Activated effector memory CD4-positive, alpha-beta T cell treated with anti-CD3 and anti-CD28 coated beads, Interleukin-2, amount 50 U/mL, for 16 hours (primary cell): ENCODE measurements around the gene SESN1.

Experiments used
- DNase-seq: peaks from one replicate; pipeline ENCODE4 v3.0.0-alpha.2; 2020

The SESN1 gene

DNA sequence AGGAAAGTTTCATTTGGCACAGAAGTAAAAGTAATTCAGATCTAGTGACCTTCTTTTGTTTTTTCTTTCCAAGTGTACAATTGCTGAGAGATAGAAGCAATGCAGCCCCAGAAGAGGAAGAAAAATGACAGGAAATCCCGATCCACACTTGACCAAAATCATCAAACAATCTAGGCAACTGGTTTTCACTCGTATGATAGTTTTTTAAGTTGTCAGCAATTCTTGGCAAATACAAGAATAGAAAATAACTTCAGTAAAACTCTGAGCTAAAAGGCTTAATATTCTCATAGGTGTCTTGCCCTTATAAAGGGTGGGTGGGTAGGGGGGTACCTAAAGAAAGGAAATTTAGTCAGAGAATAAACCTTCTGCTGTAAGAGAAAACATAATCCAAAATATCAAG is 36.0 kb downstream of the SESN1 start:
- no peak for DNase-seq

DNA sequence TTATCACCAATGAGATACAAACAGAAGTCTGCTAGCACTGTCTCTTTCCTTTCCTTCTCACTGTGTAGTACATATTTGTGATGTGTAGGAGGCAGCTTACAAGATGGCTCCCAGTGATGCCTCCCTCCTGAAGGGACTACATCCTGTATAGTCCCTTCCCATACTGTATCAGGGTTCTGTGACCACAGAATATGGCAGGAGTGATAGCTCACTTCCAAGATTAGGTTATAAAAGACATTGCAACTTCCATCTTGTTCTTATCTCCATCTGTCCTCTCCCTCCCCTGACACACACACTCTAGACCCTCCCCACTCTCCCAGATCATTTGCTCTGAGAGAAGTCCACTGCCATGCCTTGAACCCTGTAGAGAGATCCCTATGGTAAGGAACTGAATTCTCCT is 38.0 kb downstream of the SESN1 start:
- no peak for DNase-seq

DNA sequence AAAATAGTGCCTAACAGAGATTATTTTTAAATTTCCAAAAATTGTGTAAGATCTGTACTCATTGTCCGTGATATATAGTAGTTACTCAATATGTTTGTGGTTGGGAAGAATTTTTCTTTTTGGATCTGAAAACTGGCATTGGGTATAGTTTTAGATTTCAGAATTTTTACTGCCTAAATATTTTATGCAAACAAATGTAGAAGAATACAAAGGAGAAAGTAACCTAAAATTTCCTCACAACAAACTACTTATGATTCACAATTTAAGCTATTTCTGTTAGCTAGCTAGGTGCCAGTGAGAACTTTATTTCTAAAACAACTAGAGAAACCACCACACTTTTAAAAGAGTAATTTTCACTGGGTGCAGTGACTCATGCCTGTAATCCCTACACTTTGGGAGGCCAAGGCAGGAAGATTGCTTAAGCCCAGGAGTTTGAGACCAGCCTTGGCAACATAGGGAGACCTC is 38.8 kb downstream of the SESN1 start:
- no peak for DNase-seq

DNA sequence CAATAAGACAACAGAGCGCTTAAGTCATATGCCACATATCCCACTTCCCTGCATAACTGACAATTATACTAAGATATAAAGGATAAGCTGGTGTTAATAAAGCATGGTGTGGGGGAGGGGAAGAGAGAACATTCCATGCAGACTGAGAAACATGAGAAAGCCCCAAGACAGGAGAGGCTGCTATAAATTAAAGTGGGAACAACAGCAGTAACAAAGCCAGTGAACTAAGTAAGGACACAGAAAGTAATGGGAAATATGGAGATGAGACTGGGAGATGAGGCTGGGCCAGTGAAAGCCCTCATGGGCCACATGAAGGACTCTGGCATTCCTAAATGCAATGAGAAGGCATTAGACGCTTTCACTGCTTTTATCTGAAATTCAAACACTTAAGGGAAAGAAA is 41.3 kb downstream of the SESN1 start:
- DNase-seq = no peak

DNA sequence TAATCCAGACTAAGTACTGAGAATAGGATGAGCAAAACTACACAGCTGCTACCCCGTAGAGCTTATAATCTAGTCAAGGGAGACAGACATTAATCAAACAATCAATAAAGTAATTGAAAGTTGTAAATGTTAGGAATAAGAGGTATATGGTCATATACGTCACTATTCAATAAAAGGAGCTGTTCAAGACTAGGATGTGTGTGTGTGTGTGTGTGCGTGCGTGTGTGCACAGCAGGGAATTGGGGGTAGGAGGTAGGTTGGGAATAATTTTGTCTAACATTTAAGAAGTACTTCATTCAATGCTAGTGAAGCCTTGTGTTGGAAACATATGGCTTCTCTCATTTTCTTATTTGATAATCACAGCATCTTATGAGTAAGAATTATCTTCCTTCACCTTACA is 41.8 kb downstream of the SESN1 start:
- DNase-seq = no peak

DNA sequence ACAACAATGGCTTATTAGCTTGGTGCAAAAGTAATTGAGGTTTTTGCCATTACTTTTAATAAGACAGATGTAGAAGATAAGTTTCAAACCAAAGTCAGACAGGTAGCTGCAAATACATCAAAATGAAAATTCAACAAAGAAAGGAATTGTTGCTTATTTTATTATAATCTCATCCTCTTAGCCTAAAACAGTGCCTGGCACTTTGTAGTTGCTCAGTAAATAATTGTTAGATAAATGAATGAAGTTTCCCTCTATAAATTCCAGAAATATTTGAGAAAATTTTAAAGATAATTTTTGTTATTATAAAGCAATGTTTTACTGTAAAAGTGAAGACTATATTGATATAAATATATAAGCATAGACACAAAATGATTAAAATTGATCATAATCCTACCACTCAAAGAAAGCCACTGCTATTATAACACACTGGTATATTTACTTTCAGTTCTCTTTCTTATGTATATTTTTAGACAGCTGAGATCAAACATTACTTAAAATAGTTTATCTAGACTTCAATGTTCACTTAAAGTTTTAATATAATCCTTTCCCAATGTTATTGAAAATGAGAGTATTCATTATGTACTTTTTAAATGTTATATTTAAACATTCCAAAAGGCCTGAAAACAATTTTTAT is 42.5 kb downstream of the SESN1 start:
- DNase-seq = no peak

DNA sequence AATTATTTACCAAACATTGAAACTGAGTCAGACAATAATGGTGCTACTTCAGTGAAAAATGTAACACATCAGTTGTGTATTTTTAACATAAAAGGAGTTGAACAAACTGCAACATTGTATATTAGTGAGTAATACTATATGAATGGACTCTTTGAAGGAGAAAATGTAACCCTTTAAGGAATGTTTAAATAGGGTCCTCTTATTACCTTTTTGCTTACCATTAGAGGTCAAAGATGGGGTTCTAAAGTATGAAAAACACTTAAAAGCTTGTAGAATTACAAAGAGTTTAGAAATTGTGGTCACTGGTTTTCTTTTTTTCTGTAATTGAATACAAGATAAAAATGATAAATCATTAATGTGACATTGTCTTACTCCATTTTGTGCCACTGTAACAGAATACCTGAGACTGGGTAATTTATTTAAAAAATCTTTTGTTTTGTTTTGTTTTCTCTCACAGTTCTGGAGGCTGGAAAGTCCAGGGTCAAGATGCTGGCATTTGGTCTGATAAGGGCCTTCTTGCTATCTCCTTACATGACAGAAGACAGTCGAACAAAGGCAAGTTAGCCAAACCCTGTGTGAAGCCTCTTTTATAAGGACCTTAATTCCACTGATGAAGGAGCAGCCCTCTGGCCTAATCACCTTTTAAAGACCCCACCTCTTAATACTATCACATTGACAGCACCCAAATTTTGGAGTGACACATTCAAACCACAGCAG is 43.2 kb downstream of the SESN1 start:
- no peak for DNase-seq

DNA sequence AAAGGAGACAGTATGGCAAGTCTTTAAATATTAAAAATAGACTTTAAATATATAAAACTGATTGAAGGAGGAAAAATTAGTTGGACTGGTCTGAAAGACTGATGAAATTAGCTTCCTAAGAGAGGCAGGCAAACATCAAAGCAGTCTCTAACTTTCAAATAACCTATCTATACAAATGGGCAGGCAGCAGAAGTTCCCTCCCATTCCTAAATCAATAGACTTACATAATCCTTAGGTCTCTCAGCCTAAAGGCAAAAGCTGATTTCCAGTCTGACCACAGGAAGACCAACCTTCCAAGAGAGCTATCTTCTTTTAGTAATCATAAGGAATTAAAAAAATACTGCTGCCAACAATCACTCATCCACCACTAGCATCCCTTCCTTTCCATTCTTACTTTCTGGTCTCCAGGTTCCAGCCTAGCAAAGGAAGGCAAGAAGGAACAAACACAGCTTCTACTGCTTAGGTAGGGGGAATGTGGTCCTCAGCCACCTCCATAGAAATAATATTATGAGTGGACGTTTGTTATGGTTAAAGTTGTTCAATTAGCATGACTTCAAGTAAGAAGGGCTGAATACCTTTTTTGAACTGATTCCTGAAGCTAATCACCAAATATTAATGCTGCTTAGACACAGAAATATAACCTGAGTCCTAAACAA is 44.1 kb downstream of the SESN1 start:
- no peak for DNase-seq

DNA sequence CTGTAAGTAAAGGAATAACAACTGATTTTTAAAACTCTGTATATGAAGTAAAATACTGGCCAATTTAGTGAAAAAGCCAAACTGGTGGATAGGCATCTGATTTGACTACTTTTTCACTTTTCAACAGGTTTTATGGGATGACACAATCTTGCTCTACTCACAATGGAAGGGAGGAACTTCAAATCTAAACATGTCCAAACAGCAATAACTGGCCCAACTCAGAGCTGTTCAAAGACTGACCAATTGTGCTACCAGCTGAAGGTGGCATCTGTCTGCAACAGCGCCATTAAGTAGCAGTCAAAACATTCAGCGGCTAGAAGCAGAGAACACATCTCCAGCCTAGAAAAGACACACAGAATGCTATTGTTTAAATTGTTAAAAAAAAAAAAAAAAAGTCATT is 44.6 kb downstream of the SESN1 start:
- no peak for DNase-seq

DNA sequence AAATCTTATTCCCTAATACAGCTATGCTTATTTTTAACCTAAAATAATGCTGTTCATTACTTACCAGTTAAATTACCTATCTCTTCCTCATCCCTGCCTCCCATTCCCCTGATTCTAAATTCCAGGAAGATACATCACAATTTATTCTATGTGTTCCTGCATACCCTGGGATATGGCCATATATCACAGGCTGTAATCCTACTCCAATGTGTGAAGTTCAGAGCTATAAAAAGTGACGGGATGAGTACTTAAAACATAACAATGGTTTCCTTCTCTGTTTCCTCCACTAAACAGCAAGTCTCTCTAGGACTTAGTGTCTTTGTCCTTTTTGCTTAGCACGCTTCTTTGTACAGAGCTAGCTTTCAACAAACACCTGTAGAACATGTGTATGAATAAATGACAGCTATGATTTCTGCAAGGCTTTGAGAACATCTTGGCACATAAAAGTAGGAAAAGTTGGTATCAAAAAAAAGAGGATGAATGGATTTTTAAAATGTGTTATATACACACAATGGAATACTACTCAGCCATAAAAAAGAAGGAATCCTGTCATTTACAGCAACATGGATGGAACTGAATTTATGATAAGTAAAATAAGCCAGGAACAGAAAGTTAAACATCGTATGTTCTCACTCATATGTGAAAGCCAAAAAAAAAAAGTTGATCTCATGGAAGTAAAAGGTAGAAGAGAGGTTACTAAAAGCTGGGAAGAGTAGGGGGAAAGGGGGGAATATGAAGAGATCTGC is 45.8 kb downstream of the SESN1 start:
- DNase-seq = no peak

DNA sequence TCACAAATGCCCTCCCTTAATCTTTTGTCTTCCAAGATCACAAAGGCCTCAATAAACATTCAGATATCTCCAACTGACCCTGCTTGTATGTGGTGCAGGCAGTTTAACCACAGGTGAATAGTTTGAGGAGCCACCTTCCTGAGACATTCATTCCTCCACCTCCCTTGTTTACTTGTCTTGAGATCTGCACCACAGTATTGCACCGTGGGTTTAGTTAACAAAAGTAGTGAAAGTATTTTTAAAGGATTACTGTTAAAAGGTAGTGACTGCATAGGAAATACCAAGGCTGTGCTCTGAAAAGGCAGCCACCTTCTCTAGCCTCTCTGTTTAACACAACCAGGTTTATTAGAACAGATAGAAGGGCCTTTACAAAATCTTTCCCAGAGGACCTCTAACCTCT is 46.5 kb downstream of the SESN1 start:
- DNase-seq = no peak

DNA sequence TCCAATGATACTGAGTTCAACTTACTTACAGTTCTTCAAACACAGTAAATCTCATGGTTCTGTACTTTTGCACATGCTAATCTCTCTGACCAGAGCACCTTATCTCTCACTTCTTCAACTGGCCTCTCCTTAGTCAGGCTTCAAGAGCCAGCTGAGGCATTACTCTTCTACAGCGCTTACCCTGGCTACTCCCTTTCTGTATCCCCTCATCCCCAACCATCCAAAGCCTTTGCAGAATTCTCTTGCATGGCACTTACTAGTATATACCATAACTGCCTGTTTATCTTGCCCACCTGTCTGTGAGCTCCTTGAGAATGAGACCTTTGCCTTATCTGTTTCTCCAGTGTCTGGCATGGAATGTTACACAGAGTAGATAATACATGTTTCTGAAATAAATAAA is 49.2 kb downstream of the SESN1 start:
- DNase-seq = no peak

DNA sequence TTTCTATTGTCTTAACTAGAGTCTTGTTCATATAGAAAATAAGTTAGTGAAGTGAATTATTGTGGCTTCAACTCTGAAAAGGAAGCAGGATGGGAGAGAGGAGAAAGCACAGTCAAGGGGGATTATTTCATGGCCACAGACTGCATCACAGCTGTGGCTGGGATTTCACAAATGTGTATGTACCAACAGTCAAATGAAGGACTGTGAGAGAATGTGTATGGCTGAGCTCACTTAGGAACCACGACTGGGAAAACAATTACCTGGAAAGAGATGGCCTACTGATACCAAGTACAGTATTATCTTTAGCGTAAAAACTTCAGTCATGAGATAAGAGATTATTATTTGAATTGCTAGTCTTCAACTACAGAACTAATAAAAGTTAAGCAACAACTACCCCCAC is 54.9 kb downstream of the SESN1 start:
- no peak for DNase-seq

DNA sequence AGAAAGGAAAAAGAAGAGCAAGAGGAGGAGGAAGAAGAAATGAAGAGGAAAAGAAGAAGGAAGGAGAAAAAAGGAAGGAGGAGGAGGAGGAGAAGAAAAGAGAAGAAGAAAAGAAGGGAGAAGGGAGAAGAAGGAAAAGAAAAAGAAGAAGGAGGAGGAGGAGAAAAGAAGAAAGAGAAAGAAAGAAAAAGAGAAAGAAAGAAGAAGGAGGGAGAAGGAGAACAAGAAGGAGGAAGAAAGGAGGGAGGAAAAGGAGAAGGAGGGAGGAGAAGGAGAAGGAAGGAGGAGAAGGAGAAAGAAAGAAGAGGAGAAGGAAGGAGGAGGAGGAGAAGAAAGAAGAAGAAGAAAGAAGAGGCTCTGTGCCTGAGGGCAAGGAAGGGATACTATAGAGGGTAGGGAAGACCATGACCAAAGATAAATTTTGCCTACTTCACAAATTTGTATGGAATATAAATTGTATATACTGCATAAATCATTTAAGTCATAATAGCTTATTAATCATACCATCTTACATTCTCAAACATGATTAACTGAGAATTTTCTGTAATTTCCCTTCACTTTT is 55.7 kb downstream of the SESN1 start:
- no peak for DNase-seq

DNA sequence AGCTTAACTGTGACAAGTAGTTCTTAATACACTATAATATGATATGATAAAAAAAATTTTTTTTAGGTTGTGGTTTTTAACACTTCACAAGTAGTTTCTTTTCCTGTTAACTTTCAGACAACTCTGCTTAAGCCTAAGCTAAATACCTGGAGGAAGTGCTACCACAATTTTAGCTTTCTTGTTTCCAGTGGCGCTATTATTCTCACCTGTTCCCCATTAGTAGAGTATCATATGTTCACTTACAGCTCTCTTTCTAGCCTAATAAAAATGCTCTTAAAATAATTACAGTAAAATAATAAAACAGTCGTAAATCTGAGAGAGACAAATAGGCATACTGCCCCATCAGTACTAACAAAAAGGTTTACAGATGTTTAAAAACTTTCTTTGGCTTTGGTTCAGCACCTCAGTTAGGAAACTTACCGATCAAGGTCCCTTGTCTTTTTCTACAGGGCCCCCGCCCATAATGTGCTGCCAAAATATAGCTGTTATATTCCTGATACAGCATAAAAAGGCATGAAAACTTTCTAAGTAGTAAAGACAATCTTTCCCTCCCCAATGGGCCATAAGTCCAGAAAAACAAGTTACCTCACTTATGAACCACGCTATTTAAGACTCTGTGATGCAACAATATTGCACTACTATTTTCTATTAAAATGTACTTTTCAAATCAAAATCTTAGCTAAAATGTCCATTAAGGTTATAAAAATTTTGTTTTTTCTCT is 57.9 kb downstream of the SESN1 start:
- no peak for DNase-seq

DNA sequence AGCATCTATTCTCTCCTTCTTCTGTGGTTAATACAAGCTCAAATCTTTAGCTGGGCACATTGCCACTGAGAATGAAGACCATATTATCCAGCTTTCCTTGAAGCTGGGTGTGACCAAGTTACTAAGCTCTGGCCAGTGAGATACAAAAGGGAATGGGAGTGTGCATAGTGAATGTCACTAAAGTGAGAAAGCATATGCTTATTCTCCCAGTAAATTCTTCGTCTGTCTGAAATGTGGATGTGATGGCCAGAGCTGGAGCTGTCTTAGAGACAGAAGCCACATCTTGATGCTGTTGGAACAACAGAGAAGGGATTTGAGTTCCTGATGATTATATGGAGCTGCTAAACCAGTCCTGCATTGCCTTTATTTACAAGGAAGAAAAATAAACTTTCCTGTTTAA is 60.1 kb downstream of the SESN1 start:
- DNase-seq = no peak

DNA sequence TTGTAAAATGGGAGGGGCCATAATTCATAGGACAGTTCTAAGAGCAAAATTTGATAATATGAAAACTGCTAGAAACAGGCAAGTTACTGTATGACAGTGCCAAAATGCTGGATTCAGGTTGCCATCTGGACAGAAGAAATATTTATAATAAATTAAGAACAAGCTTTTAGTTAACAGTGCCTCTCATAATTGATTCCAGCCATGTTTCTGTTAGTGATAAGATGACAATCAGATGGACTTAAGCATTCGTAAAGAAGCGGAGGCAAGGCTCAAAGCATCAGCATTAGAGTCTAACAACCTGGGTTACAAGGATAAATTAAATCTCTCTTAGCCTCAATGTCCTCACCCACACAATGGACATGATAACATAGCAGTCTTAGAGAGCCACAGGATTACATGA is 61.0 kb downstream of the SESN1 start:
- no peak for DNase-seq

DNA sequence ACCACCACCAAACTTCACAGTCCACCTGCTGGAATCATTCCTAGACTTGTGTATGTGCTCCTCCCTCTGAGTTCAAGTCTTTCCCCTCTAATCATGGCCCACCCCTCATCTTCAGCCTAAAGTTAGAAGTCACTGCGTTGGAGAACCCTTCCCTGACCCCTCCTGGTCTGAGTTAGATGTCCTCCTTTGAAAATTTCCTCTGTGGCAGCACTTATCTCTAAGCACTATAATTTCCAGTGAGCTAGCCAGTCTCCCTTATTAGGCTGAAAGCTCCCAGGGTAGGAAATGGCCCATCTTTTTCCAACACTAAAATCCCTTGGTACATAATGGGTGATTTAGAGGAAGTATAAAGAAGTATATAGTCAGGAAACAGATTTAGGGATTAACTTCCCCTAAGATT is 63.2 kb downstream of the SESN1 start:
- DNase-seq = no peak

DNA sequence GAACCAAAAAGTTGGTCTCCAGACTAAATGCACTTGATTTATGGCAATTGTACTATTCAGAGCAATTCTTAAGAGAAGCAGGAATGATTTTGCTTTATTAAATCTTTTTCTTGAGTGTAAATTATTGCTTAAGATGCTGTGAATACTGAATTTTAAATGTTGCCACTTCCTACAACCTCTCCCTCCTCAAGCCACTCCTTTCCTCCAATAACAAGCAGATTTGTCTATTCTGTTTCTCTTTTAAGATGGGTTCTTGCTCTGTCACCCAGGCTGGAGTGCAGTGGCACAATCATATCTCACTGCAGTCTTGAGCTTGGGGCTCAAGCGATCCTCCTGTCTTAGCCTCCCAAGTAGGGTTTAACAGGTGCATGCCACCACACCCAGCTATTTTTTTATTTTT is 65.3 kb downstream of the SESN1 start:
- DNase-seq = no peak

DNA sequence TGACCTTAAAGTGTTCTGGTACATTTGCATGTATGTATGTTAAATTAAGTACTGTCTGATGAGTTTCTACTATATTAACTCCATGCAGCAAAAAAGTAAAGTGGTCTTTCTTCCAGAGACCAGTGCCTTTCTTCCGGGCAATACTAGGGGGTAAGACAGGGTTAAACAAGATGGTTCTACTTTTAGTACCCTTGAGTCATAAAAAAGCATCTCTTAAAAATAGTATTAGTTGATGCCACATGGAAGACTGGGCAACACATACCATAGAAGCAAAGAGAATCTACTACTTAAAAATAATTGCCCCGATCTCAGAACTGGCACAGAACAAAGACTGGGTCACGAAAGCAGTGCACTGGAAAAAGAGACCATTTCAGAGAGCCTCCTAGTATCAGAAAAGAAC is 66.2 kb downstream of the SESN1 start:
- no peak for DNase-seq

DNA sequence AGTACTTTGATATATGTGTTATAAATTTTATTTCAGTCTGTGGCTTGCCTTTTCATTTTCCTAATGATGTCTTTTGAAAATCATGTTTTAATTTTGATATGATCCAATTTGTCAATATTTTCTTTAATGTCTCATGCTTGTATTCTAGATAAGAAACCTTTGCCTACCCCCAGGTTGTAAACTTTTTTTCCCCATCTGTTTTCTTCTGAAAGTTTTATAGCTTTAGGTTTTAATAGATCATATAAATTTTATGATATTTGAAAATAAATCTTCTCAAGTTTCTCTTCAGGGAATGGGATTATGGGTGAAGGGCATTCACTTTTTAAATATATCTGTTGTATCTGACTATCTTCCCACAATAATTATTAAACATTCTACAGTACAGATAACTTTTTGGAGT is 66.7 kb downstream of the SESN1 start:
- no peak for DNase-seq

DNA sequence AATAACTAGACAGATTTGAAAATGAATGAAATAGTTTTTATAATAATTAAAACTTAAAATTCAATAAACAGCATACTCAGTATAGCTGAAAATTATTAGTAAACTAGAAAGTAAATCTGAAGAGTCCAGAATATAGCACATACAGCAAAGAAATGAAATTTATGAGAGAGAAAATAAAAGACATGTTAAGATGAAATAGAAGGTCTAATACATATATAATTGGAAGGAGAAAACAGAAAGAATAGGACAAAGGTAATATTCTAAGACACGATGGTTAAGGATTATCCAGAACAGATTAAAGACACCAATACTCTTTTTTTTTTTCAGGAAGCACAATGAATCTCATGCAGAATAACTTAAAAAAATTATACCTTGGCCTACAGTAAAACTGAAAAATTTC is 69.0 kb downstream of the SESN1 start:
- no peak for DNase-seq

DNA sequence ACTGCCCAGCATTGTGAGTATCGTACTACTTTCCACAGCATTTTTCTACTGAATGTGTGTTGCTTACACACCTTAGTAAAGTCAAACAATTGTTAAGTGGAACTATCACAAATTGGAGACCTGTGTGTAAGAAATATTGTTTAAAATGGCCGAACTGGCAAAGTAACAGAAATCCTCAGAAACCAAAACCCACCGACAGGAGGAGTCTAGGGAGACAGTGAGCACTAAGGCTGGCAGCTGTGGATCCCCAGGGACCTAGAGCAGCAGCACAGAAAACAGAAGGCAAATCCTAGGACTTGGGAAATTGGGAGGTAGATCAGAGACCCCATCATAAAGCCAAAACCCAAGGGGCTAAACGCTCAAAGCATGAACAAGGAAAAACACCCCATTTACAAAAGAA is 69.9 kb downstream of the SESN1 start:
- no peak for DNase-seq
